Karpas-422 (cell line): ENCODE measurements around the gene PTPN22. TPM values are rescaled to one million over a fixed set of nuclear protein-coding genes. Genes with fewer than 3 reads are reported as not detected.

Experiments used
- DNase-seq: peaks from one replicate; pipeline ENCODE4 v3.0.0-alpha.2; 2015
- H2AFZ ChIP-seq: fragments of 200-600 bp; sonication (generic); 2 replicates; pipeline ENCODE4 v1.6.1; 2014; ENCODE audit warnings: antibody characterized with exemption, low read length, mixed read lengths
- H3K27ac ChIP-seq: fragments of 200-600 bp; sonication (generic); 2 replicates; pipeline ENCODE4 v1.5.1; 2014; ENCODE audit warnings: mild to moderate bottlenecking, low read length, moderate library complexity
- H3K27me3 ChIP-seq: fragments of 200-600 bp; sonication (generic); 2 replicates; pipeline ENCODE4 v1.6.1; 2014; ENCODE audit warnings: low read length, mixed read lengths
- H3K36me3 ChIP-seq: fragments of 200-600 bp; sonication (generic); 2 replicates; pipeline ENCODE4 v1.6.1; 2014; ENCODE audit warnings: low read length, mixed read lengths; ENCODE audit not compliant: insufficient read depth
- H3K4me1 ChIP-seq: fragments of 200-600 bp; sonication (generic); 2 replicates; pipeline ENCODE4 v1.6.1; 2014; ENCODE audit warnings: mild to moderate bottlenecking, low read length, mixed read lengths
- H3K4me2 ChIP-seq: fragments of 200-600 bp; sonication (generic); 2 replicates; pipeline ENCODE4 v1.6.1; 2014; ENCODE audit warnings: low read length, low read depth, mild to moderate bottlenecking; ENCODE audit not compliant: poor library complexity, severe bottlenecking
- H3K4me3 ChIP-seq: fragments of 200-600 bp; sonication (generic); 2 replicates; pipeline ENCODE4 v1.5.1; 2014; ENCODE audit warnings: mild to moderate bottlenecking, antibody characterized with exemption, low read length, mixed read lengths
- H3K79me2 ChIP-seq: fragments of 200-600 bp; sonication (generic); 2 replicates; pipeline ENCODE4 v1.6.1; 2014; ENCODE audit warnings: mild to moderate bottlenecking, low read length, mixed read lengths
- H3K9ac ChIP-seq: fragments of 200-600 bp; sonication (generic); 2 replicates; pipeline ENCODE4 v1.6.0; 2014; ENCODE audit warnings: low read length
- H3K9me2 ChIP-seq: fragments of 200-600 bp; sonication (generic), shearing (Covaris generic); replicated peaks from 2 replicates; pipeline ENCODE4 v1.6.0; 2014; ENCODE audit warnings: mild to moderate bottlenecking, low read length, moderate library complexity; ENCODE audit not compliant: insufficient read depth
- H3K9me3 ChIP-seq: fragments of 300-700, 200-600 bp; sonication (generic); 2 replicates; pipeline ENCODE4 v1.6.1; 2014; ENCODE audit warnings: low read length, mixed read lengths
- H4K20me1 ChIP-seq: fragments of 200-600 bp; sonication (generic); 2 replicates; pipeline ENCODE4 v1.6.1; 2014; ENCODE audit warnings: mild to moderate bottlenecking, antibody characterized with exemption, low read length, low read depth; ENCODE audit not compliant: insufficient read depth
- total RNA-seq: library from RNA; depleted of rRNA; stranded (reverse); fragments of >200 nt; shearing (Covaris generic); gene quantifications from 2 replicates; pipeline ENCODE4 v1.2.3, GENCODE V29; 2014; ENCODE audit warnings: low replicate concordance

Gene PTPN22
- total RNA-seq, 1 experiment from 2014 or later = 43.3 TPM

DNA sequence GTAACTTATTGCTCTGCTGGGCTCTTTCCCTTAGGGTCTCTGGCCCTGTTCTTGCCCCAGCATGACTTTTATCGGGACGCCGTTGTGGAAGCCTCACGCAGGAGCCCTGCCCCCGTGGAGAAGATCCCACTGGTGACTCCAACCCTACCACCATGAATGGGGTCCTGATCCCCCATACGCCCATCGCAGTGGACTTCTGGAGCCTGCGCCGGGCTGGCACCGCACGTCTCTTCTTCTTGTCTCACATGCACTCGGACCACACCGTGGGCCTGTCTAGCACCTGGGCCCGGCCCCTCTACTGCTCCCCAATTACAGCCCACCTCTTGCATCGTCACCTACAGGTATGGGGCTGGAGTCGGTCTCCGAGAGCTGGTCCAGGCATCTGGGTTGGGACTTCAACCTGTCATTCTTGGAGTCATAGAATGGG is 33.9 kb upstream of the PTPN22 start:
- Histone ChIP-seq H3K79me2 (peaks cover 50% of the 10 kb centered on the region), H3K4me2 (peak overlapping the region; percentile 73), H3K4me3 (peak overlapping the region; percentile 75), H3K4me1 (peaks cover 21% of the 10 kb centered on the region), H3K9ac (peak overlapping the region; percentile 91), H3K9me3 (no peaks in the 10 kb centered on the region), H3K9me2 (no peaks in the 10 kb centered on the region), H3K27ac (peak overlapping the region; percentile 57), H3K27me3 (no peaks in the 10 kb centered on the region), H3K36me3 (peaks cover 33% of the 10 kb centered on the region), H2AFZ (peak overlapping the region; percentile 92), H4K20me1 (no peaks in the 10 kb centered on the region)
- peak; percentile 78 for DNase-seq

- DNase-seq = peak; percentile 100
- peak within 1 kb of the TSS; percentile 91 for H3K9ac ChIP-seq
- peaks cover 33% of the 10 kb centered on the region for H3K36me3 ChIP-seq
- peak within 1 kb of the TSS; percentile 78 for H3K4me2 ChIP-seq
- no peaks in the 10 kb centered on the region for H3K9me3 ChIP-seq
- peaks cover 21% of the 10 kb centered on the region for H3K4me1 ChIP-seq
- peaks cover 53% of the 10 kb centered on the region for H3K79me2 ChIP-seq
- H3K9me2 ChIP-seq = no peaks in the 10 kb centered on the region
- peak within 1 kb of the TSS; percentile 68 for H3K27ac ChIP-seq
- H2AFZ ChIP-seq = peak within 1 kb of the TSS; percentile 92
- peak within 1 kb of the TSS; percentile 76 for H3K4me3 ChIP-seq
- no peaks in the 10 kb centered on the region for H4K20me1 ChIP-seq
- no peaks in the 10 kb centered on the region for H3K27me3 ChIP-seq
Observed at GRCh38 chr1:113904674-113905434, 33.3 kb upstream of the PTPN22 start, which contains the start of the genes AP4B1 and DCLRE1B. AP4B1 (minus strand) TSS chr1:113904799; CDS start chr1:113904717, 82 bp downstream. DCLRE1B (plus strand) TSS chr1:113905326; CDS start chr1:113905587, 261 bp downstream.

- no peak for DNase-seq
- H3K9ac ChIP-seq = peak overlapping the region; percentile 74
- no peaks in the 10 kb centered on the region for H4K20me1 ChIP-seq
- peak overlapping the region; percentile 78 for H3K4me2 ChIP-seq
- peak overlapping the region; percentile 76 for H3K4me3 ChIP-seq
- no peaks in the 10 kb centered on the region for H3K9me2 ChIP-seq
- no peaks in the 10 kb centered on the region for H3K27me3 ChIP-seq
- peaks cover 53% of the 10 kb centered on the region for H3K79me2 ChIP-seq
- H3K4me1 ChIP-seq = peaks cover 21% of the 10 kb centered on the region
- H3K36me3 ChIP-seq = peaks cover 35% of the 10 kb centered on the region
- peak overlapping the region; percentile 68 for H3K27ac ChIP-seq
- peak overlapping the region; percentile 38 for H2AFZ ChIP-seq
- H3K9me3 ChIP-seq = no peaks in the 10 kb centered on the region
Observed at GRCh38 chr1:113904293-113904673, 32.8 kb upstream of the PTPN22 start.

- peak; percentile 74 for DNase-seq
- Histone ChIP-seq H3K9me3 (no peaks in the 10 kb centered on the region), H3K79me2 (peaks cover 53% of the 10 kb centered on the region), H2AFZ (peak overlapping the region; percentile 38; the same call in 1 of the 2 replicates), H3K4me2 (peak overlapping the region; percentile 78), H3K36me3 (peaks cover 38% of the 10 kb centered on the region), H4K20me1 (no peaks in the 10 kb centered on the region), H3K9me2 (no peaks in the 10 kb centered on the region), H3K27ac (peak overlapping the region; percentile 68), H3K4me1 (peaks cover 21% of the 10 kb centered on the region), H3K27me3 (no peaks in the 10 kb centered on the region), H3K4me3 (peak overlapping the region; percentile 76), H3K9ac (peak overlapping the region; percentile 74)
Observed at GRCh38 chr1:113903501-113904292, 32.2 kb upstream of the PTPN22 start.

DNA sequence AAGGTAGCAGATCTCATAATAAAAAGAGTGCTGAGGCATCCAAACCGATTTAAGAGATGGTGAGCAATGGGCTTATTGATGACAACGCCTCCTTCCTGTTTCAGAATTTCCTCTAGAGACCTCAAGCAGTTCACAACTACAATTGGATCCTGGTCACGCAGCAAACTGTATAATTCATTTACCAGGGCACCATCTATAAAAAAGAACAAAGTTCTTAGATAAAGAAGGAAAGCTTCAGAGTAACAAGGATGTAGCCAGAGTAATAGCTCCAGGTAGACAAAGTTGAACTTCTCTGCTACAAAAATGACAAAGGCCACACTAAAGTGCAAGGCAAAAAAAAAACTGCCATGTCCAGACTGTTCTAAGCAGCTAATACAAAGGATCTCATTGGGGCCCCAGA is 29.7 kb upstream of the PTPN22 start:
- H3K27ac ChIP-seq = no peak overlapping the region
- DNase-seq = no peak
- H3K4me3 ChIP-seq = no peak overlapping the region
- no peaks in the 10 kb centered on the region for H3K27me3 ChIP-seq
- no peak overlapping the region for H3K4me2 ChIP-seq
- H3K79me2 ChIP-seq = peaks cover 51% of the 10 kb centered on the region
- H2AFZ ChIP-seq = no peak overlapping the region
- peaks cover 16% of the 10 kb centered on the region for H3K4me1 ChIP-seq
- H3K9me2 ChIP-seq = no peaks in the 10 kb centered on the region
- H3K9me3 ChIP-seq = no peaks in the 10 kb centered on the region
- no peaks in the 10 kb centered on the region for H4K20me1 ChIP-seq
- peaks cover 53% of the 10 kb centered on the region for H3K36me3 ChIP-seq
- no peak overlapping the region for H3K9ac ChIP-seq

- Histone ChIP-seq H3K79me2 (peaks cover 38% of the 10 kb centered on the region), H3K36me3 (peaks cover 68% of the 10 kb centered on the region), H4K20me1 (no peaks in the 10 kb centered on the region), H3K4me1 (peaks cover 14% of the 10 kb centered on the region), H3K9ac (no peak overlapping the region), H3K9me3 (no peaks in the 10 kb centered on the region), H3K27ac (no peak overlapping the region), H3K9me2 (no peaks in the 10 kb centered on the region), H3K27me3 (no peaks in the 10 kb centered on the region), H3K4me3 (no peak overlapping the region), H2AFZ (no peak overlapping the region), H3K4me2 (no peak overlapping the region)
- no peak for DNase-seq
Observed at GRCh38 chr1:113899111-113899510, 27.6 kb upstream of the PTPN22 start.

- H3K4me1 ChIP-seq = peaks cover 9% of the 10 kb centered on the region
- H3K79me2 ChIP-seq = peaks cover 31% of the 10 kb centered on the region
- H3K9me2 ChIP-seq = no peaks in the 10 kb centered on the region
- no peak overlapping the region for H2AFZ ChIP-seq
- no peak overlapping the region for H3K27ac ChIP-seq
- no peak overlapping the region for H3K4me3 ChIP-seq
- peaks cover 69% of the 10 kb centered on the region for H3K36me3 ChIP-seq
- no peak for DNase-seq
- no peaks in the 10 kb centered on the region for H3K27me3 ChIP-seq
- no peak overlapping the region for H3K4me2 ChIP-seq
- H4K20me1 ChIP-seq = no peaks in the 10 kb centered on the region
- H3K9ac ChIP-seq = no peak overlapping the region
- no peaks in the 10 kb centered on the region for H3K9me3 ChIP-seq
Observed at GRCh38 chr1:113898241-113898814, 26.8 kb upstream of the PTPN22 start.

GRCh38 chr1:113895961-113896360 is 24.4 kb upstream of the PTPN22 start:
- H3K9ac ChIP-seq = no peak overlapping the region
- peaks cover 53% of the 10 kb centered on the region for H3K36me3 ChIP-seq
- H2AFZ ChIP-seq = no peak overlapping the region
- 0 out of 2 replicates have a peak, but pooled peaks cover 9% of the 10 kb centered on the region for H3K79me2 ChIP-seq
- no peaks in the 10 kb centered on the region for H3K9me3 ChIP-seq
- no peak overlapping the region for H3K27ac ChIP-seq
- H3K4me1 ChIP-seq = no peaks in the 10 kb centered on the region
- no peaks in the 10 kb centered on the region for H3K27me3 ChIP-seq
- no peak overlapping the region for H3K4me2 ChIP-seq
- H3K9me2 ChIP-seq = no peaks in the 10 kb centered on the region
- no peaks in the 10 kb centered on the region for H4K20me1 ChIP-seq
- no peak for DNase-seq
- no peak overlapping the region for H3K4me3 ChIP-seq
